Calu3 (cell line): ENCODE measurements around the gene GRIP1. TPM values are rescaled to one million over a fixed set of nuclear protein-coding genes. Genes with fewer than 3 reads are reported as not detected.
A peak's percentile ranks its signal among the peaks of the same experiment; 100 is the strongest.

Source experiments
- BruUV-seq: library from RNA; stranded (reverse); fragments of 400-500 nt; replicated peaks from 2 replicates; lab custom pipeline; 2021; lab: Mats Ljungman, UMichigan
- CTCF ChIA-PET: fragments of 300-600 bp; sonication (Branson Sonifier 250); formaldehyde crosslinking; loops from one replicate; lab custom pipeline; 2022; ENCODE audit warnings: antibody characterized with exemption; lab: Charles Lee
- DNase-seq: peaks from one replicate; pipeline ENCODE4 v3.0.0; 2022
- H3K27ac Mint-ChIP-seq: one replicate; pipeline ENCODE4 v1.8.0; 2022; ENCODE audit warnings: mixed read lengths; ENCODE audit not compliant: unreplicated experiment
- H3K27me3 Mint-ChIP-seq: one replicate; pipeline ENCODE4 v1.8.0; 2022; ENCODE audit warnings: mixed read lengths; ENCODE audit not compliant: unreplicated experiment
- H3K36me3 Mint-ChIP-seq: one replicate; pipeline ENCODE4 v1.8.0; 2022; ENCODE audit warnings: mild to moderate bottlenecking, moderate library complexity, mixed read lengths; ENCODE audit not compliant: insufficient read depth, unreplicated experiment
- H3K4me1 Mint-ChIP-seq: one replicate; pipeline ENCODE4 v1.8.0; 2022; ENCODE audit warnings: mild to moderate bottlenecking, low read depth, mixed read lengths; ENCODE audit not compliant: unreplicated experiment
- H3K4me3 Mint-ChIP-seq: one replicate; pipeline ENCODE4 v1.8.0; 2022; ENCODE audit warnings: mild to moderate bottlenecking, low read depth, moderate library complexity, mixed read lengths; ENCODE audit not compliant: unreplicated experiment
- H3K9me3 Mint-ChIP-seq: one replicate; pipeline ENCODE4 v1.8.0; 2022; ENCODE audit warnings: low read depth, mixed read lengths; ENCODE audit not compliant: unreplicated experiment
- CTCF ChIP-seq: fragments of 200-600 bp; IDR thresholded peaks from one replicate; pipeline ENCODE4 v1.8.0; 2022; ENCODE audit warnings: antibody characterized with exemption; ENCODE audit not compliant: unreplicated experiment
- intact Hi-C: fragments of 100-400 bp; cut with micrococcal nuclease; formaldehyde crosslinking; loops from one replicate; pipeline ENCODE4 v1.10.0; 2022; ENCODE audit not compliant: unreplicated experiment
- total RNA-seq: library from RNA; stranded (reverse); gene quantifications from 2 replicates; pipeline ENCODE4 v1.2.3, GENCODE V29; 2022

GRIP1 gene
- total RNA-seq, 1 experiment from 2014 or later, result 47.4 TPM

GRCh38 chr12:66647034-66647691 is 31.7 kb downstream of the GRIP1 start:
- no TSS peak for BruUV-seq
- CTCF ChIA-PET, result interaction anchor here (1.3 to 1.6 kb wide), 2 partner anchors 17 to 18 kb away, joined by 3 read pairs; no protein-coding TSS in a partner anchor
- Mint-ChIP-seq H3K4me3 (no peak overlapping the region), H3K4me1 (peaks cover 37% of the 10 kb centered on the region), H3K9me3 (no peaks in the 10 kb centered on the region), H3K27me3 (no peaks in the 10 kb centered on the region), H3K27ac (peak overlapping the region; percentile 88), H3K36me3 (no peaks in the 10 kb centered on the region)
- DNase-seq, result peak; percentile 47
- TF ChIP-seq CTCF, result no peak
- intact Hi-C loops, result no loop called here

GRCh38 chr12:66644151-66644550 is 34.7 kb downstream of the GRIP1 start:
- CTCF ChIA-PET, result no interaction called here
- DNase-seq, result no peak
- Mint-ChIP-seq H3K9me3 (no peaks in the 10 kb centered on the region), H3K27me3 (no peaks in the 10 kb centered on the region), H3K4me1 (peaks cover 36% of the 10 kb centered on the region), H3K4me3 (no peak overlapping the region), H3K36me3 (no peaks in the 10 kb centered on the region), H3K27ac (no peak overlapping the region)
- no TSS peak for BruUV-seq
- no peak for TF ChIP-seq CTCF
- intact Hi-C loops, result no loop called here

GRCh38 chr12:66640691-66641460 is 38.0 kb downstream of the GRIP1 start:
- Mint-ChIP-seq H3K27ac (no peak overlapping the region), H3K27me3 (no peaks in the 10 kb centered on the region), H3K4me1 (peaks cover 26% of the 10 kb centered on the region), H3K36me3 (no peaks in the 10 kb centered on the region), H3K9me3 (no peaks in the 10 kb centered on the region), H3K4me3 (no peak overlapping the region)
- DNase-seq, result no peak
- intact Hi-C loops, result no loop called here
- BruUV-seq, result no TSS peak
- CTCF ChIA-PET, result no interaction called here
- TF ChIP-seq CTCF, result no peak

GRCh38 chr12:66638666-66639065 is 40.2 kb downstream of the GRIP1 start:
- Mint-ChIP-seq H3K36me3 (no peaks in the 10 kb centered on the region), H3K27me3 (no peaks in the 10 kb centered on the region), H3K4me3 (no peak overlapping the region), H3K4me1 (peaks cover 38% of the 10 kb centered on the region), H3K9me3 (no peaks in the 10 kb centered on the region), H3K27ac (no peak overlapping the region)
- CTCF ChIA-PET, result no interaction called here
- no peak for TF ChIP-seq CTCF
- BruUV-seq, result no TSS peak
- no peak for DNase-seq
- intact Hi-C loops, result no loop called here
